NCI-H82 (cell line): ENCODE measurements around the gene TBC1D3C.
"Not testable (repeated sequence)": the region's sequence is repeated elsewhere in the genome, so short reads cannot be mapped to it uniquely, and the experiment has no call there.

ENCODE experiments used
- DNase-seq: peaks from one replicate; lab custom pipeline; 2025; lab: John Stamatoyannopoulos, UW

Gene TBC1D3C

DNA sequence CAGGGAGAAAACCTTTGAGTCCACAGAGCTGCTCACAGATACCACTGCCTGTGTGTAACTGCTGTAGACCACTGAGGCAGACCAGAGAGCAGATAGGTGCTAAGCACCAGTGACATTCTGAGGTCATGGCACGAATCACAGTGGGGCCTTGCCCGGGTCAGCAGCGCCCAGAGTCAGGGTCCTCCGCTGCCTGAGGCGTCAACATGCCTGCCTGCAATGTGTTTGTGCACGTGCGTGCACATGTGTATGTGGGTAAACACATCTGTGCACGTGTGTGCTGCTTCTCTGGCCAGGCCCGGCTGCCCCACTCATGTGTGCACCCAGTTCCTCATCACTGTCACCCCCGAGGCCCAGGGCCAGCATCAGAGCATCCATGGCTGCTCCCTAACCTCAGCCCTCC lies at the start of gene TBC1D3C:
Gene TBC1D3C (minus strand): TSS at position 101 of the 400 bp plus-strand sequence. CDS start 1,568 bp downstream, outside the sequence.
- DNase-seq: not testable (repeated sequence)

DNA sequence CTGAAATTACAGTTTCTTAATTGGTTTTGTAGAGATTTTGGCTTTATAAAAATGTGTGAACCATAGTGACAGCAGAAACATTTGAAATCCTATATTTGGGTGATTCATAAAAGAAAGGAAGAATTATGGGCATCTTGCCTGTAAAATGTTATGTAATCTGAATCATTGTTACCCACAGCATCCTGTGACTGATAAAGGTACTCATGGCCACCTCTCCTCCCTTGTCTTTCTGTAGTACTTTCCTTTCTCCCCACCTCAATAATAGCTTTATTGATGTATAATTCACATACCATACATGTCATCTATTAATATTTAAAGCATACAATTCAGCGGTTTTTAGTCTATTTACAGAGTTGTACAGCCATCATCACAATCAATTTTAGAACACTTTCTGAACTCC lies 30.8 kb upstream of the TBC1D3C start:
- DNase-seq: not testable (repeated sequence)

DNA sequence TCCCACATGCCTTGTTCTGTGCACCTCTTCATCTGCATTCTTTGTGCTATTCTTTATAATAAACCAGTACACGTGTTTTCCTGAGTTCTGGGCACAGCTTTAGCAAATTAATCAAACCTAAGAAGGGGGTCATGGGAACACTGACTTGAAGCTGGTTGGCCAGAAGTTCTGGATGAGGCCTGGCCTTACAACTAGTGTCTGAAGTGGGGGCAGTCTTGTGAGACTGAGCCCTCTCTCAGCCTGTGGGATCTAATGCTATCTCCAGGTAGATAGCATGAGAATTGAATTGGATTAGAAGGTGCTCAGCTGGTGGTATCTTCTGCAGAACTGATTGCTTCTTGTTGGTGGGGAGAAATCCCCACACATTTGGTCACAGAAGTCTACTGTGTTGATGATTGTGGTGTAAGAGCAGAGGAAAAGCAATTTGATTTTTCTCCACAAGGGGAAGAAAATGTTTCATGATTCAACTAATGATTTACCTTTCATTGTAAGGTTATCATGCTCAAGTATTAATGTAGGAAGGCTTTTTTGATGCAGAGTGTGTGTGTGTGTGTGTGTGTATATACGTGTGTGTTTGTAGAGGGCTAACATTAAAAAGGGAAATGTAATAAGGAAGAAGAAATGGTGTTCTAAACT lies 25.7 kb upstream of the TBC1D3C start:
- not testable (repeated sequence) for DNase-seq

DNA sequence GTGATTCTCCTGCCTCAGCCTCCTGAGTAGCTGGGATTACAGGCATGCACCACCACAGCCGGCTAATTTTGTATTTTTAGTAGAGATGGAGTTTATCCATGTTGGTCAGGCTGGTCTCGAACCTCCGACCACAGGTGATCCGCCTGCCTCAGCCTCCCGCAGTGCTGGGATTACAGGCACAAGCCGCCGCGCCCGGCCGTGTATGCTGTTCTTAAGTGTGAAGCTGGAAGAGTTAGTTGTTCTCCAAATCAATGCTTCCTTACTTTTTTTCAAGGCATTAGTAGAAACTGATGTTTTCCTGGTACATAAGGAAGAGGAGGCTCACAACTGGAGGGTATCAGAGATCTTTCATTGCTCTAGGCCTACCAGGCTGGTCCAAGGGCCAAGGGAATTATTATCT lies 19.7 kb upstream of the TBC1D3C start:
- DNase-seq: not testable (repeated sequence)

DNA sequence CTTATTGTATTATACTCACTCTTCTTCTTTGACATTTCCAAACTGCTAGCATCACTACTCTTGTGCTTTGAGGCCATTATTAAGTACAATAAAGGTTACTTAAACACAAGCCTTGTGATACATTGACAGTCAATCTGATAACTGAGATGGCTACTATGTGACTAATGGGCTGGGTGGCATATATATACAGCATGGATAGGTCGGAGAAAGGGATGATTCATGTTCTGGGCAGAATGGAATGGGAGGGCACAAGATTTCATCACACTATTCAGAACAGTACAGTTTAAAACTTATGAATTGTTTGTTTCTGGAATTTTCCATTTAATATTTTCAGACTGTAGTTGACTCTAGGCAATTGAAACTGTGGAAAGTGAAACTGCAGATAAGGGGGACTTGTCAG lies 18.9 kb upstream of the TBC1D3C start:
- DNase-seq: not testable (repeated sequence)
